GM21390 (cell line): ENCODE data around the gene ME1.
"Not testable (repeated sequence)": the region's sequence is repeated elsewhere in the genome, so short reads cannot be mapped to it uniquely, and the experiment has no call there.

ENCODE experiments used
- ATAC-seq: cut with Tn5 transposase; IDR thresholded peaks from one replicate; pipeline ENCODE4 v1.9.1; 2021; ENCODE audit not compliant: unreplicated experiment

The ME1 gene

DNA sequence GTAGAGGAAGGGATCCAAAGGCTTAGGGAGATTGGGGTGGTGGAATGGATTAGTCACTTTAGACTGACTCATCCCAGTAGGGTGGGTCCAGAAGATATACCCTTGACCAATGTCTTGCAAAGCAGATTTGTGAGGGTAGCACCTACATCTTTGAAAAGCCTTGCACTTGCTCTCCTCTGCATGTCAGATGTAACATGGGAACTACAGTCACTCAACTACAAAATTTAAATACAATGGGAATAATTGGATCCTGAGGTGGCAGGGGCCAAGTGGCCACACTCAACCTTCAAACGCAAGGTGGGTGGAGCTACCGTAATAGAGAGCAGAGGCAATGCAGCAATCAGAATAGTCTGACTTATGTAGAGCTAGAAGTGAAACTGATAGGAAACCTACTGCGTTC is 71.2 kb downstream of the ME1 start:
- no peak for ATAC-seq

DNA sequence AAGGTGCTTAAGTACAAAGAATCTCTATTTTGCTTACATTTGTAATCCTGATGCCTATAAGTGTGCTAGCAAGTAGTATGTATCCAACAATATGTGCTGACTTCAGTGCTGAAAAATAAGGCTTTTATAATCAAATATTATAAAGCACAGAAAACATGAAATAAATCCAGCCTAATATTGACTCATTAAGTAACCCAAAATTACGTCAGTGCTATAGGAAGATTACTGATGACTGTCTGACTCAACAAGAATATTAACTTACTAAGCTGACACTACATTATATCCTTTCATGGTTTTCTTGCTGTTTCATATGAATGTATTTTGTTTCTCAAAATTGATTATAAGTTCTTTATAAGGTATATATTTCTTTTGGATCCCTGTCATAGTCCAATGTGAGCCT is 76.1 kb downstream of the ME1 start:
- no peak for ATAC-seq

DNA sequence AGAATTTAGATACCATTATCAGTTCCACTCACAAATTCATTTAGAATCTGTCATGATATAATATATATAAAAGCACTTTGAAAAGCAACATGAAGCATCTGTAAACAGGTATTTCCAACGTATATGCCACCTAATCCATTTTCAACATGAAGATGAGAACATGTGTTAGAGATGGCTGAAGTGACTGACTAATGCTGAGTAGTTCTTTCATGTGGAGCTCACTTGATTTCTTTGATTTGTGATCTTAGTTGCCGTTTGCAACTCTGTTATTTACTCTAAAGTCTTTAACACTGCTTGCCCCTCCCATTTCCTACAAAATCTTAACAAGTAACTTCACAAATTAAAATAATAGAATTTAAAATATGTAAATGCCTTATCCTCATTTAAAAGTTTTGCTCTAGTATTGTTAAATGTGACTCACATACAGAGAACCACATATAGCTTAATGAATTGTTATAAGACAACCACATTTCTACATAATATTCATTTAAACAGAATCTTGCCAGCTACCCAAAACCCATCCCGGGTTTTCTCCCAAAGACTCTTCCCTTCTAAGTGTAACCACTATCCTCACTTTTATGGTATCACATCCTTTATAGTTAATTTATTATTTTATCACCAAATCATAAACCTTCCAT is 78.3 kb downstream of the ME1 start:
- no peak for ATAC-seq

DNA sequence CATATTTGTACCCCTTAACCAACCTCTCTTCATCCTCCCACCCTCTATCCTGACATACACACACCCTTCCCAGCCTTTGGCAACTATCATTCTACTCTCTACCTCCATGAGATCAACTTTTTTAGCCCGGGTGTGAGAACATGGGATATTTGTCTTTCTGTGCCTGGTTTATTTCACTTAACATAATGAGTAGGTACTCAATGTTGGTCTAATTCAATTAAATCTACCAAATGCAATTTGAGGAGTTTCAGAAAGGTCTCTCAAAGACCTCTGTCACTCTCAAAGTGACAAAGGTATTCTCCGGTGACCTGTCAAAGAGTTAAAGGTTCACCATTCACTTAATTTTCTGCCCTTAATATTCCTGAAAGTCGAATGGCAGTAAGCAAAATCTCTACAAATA is 87.7 kb downstream of the ME1 start:
- no peak for ATAC-seq

DNA sequence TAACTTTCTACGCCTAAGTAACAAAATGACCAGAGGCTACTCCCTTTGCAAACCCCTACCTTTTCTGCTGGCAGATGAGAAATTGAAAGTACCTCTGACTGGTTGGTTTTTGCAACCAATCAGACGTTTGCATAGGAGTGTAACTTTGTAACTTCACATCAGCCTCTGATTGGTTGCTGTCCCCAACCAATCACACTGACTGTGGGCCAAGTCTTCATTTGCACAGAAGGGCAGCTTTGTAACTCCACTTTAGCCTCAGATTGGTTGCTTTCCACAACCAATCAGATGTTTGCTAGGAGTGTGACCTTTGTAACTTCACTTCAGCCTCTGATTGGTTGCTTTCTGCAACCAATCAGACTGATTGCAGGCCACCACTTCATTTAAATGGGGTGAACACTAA is 89.1 kb downstream of the ME1 start:
- no peak for ATAC-seq

DNA sequence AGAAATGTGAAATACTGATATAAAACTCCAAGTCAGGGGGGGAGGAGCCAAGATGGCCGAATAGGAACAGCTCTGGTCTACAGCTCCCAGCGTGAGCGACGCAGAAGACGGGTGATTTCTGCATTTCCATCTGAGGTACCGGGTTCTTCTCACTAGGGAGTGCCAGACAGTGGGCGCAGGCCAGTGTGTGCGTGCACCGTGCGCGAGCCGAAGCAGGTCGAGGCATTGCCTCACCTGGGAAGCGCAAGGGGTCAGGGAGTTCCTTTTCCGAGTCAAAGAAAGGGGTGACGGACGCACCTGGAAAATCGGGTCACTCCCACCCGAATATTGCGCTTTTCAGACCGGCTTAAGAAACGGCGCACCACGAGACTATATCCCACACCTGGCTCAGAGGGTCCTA is 96.9 kb downstream of the ME1 start:
- not testable (repeated sequence) for ATAC-seq

DNA sequence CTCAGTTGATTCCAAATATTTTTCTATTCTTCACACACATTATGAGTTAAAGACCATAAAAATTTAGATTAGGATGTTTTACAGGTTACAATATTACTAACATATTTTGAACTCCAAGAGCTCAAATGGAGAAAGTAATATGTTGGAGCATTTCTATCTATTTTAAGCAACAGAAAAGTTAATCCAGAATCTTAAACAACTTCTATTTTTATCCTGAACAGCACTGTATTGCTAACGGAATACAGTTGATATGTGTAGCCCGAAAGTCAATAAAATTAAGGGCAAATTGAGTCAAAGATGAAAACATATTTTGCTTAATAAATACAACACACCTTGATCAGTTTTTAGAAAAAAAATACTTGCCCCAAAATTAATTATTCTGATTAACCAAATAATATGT is 97.4 kb downstream of the ME1 start:
- no peak for ATAC-seq

DNA sequence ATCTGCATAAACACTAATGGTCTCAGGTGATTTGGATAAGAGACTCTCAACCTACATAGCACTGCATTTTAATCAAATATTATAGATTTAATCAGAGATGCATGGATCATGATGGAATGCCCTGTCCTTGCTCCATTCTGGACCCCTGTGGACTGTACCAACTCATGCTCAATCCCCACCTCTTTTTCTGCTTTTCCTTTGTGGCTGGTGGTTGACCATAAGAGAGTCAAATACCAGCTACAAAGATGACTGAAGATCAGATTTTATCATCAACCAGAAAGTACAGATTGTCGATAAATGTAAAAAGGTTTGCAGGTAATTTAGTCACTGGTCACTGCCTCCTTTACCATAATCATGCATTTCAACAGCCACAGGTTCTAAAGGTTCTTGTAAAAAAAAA is 116.2 kb downstream of the ME1 start:
- no peak for ATAC-seq

DNA sequence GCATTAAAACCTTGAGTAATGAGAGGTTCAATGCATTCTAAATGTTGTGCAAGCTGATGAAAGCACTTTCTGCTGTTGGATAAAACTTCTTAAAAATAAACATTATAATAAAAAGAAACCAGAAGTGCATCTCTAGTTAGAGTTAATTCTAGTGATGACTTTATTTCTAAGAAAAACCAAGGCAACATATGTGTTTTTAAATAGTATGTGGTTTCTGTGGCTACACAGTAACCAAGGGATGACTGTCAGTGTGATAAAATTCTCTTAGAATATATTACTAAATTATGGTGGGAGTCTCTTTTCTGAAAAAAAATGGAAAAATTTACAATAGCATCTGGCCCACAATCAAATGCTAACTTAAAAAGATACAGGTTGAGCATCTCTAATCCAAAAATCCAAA is 117.0 kb downstream of the ME1 start:
- no peak for ATAC-seq

DNA sequence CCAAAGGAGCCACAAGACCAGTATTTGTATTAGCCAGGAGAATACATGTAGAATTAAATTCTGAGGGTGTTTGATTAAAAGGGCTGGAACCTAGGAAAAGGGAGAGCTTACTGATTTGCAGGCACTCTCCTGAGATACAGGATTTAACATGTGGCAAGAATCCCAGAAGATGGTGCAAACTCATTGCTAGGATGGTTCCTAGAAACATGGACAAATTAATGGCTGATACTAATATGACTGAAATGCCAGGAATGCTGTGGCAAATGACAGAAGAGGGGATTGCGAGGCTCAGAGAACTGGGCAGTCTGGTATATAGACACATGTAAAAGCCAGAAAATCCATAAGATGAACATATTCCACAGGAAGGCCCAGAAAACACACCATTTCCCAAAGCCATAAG is 119.6 kb downstream of the ME1 start:
- no peak for ATAC-seq

DNA sequence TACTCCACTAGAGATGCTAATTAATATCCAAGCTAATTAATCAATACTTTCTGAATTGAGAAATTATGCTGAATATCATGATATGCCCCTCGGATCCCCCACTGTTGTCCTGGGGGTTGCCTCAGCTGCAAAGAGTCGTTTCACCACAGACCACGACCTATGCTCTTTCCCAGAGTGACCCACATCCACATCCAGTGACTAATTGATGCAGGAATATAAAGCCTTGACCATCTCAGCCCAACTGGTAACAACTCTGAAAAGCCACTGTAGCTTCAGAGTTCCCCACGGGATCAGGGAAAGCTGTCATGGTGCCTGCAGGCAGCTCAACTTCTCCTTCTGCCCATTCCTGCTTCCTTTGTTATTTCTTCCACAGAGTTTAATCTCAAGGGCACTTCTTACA is 120.8 kb downstream of the ME1 start:
- no peak for ATAC-seq

DNA sequence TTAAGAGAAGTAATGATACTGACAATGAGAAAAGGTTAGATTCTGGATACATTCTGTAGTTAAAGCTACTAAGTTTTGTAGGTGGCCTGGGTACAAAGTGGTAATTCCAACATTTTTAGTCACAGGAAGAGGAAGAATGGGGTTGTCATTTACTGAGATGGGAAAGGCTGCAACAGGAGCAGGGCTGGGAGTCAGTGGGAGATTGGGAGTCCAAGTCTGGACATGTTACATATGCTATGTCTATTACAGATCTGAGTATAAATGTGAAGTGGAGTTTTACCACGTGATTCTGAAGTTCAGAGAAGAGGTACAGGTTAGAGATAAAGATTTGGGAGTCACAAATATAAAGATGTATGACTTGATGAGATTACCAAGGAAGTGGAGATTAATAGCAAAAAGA is 121.5 kb downstream of the ME1 start:
- no peak for ATAC-seq

DNA sequence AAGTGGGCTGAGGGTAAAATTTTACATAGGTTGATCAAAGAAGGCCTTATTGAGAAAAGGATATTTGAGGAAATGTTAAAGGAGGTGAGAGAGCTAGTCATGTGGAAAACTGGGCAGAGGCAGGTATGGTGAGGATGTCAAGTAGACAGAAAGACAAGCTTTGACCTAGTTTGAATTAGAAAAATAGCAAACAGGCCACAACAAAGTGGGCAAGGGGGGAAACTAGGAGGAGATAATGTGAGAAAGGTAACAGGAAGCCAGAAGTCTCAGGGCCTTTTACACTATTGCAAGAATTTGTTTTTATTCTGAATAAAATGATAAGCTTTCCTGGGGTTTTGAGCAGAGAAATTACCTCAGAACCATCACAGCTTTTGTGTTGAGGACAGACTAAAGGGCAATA is 122.0 kb downstream of the ME1 start:
- no peak for ATAC-seq

DNA sequence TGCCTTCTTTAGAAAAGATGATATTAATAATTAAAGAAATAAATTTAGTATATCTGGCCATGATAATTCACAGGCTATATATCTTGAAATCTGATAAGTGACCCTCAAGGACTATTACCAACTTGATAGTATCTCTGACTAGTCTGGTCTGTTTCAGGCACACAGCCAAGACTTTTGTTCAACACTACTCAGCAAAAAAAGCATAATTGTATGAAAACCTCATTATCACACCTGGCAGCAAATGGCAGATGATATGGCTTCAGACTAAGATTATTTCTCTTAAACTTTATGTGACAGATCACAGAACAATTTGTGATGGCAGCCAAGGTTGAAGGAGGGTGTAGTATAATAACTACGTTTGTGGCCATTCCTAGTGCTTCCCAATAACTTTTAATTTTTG is 123.0 kb downstream of the ME1 start:
- ATAC-seq = no peak

DNA sequence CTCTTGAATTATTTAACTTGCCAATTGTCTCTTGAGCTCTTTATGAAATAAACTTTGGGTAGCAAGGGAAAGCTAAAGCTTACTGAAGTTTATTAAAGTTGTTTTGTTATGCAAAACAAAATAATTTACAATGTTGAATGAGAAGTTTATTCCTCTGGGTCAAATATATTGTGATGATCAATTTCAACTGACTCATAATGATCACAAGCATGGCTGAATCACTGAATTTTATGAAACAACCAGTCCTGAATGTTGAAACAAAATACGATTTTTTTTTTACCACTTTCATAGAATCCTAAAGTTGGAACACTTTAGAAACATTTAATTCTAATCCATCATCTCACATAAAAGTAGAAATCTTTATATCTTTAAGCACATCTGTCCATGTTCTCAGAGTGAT is 127.4 kb downstream of the ME1 start:
- ATAC-seq = no peak

DNA sequence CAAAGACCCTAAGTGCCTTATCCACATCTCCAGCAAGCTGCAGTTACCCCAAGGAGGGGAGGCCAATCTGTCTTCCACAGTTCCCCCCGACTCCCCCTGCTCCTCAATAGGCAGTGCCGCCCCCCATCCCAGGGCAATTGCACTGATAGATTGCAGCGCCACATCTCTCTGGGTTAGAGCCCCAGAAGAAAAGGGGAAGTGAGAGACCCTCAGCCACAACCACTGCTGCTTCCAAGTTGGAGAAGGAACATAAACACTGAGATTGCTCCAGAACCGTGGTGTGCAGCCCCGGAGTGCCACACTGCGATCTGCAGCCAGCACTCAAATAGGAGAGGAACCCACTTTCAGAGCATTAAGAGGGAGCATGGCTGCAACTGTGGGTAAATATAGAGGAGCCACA is 136.2 kb downstream of the ME1 start:
- no peak for ATAC-seq

DNA sequence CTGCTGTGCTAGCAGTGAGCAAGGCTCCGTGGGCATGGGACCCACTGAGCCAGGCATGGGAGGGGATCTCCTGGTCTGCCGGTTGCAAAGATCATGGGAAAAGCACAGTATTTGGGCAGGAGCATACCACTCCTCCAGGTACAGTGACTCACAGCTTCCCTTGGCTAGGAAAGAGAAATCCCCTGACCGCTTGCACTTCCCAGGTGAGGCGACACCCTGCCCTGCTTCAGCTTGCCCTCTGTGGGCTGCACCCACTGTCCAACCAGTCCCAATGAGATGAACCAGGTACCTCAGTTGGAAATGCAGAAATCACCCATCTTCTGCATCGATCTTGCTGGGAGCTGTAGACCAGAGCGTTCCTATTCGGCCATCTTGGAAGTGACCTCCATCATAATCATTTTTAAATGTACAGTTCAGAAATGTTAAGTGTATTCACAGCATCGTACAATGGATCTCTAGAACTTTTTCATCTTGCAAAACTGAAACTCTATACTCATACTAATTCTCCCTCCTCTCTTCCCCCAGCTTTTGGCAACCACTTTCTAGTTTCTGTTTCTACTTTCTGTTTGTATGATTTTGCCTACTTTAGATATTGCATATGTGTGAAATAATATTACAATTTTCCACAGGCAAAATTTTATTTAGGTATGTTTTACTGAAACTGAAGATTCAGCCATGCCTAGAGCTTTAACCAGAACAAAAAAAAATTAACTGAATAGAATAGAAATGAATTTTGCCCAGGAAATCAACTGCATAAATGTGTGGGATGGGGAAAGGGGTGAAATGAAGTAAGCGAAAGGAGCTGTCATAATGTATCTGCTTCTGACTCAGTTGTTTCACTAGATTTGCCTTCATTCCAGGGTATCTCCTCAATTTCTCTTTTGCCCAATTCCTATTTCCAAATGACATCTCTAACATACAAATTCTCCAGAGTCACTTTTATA is 137.7 kb downstream of the ME1 start:
- ATAC-seq = peak; percentile 97

DNA sequence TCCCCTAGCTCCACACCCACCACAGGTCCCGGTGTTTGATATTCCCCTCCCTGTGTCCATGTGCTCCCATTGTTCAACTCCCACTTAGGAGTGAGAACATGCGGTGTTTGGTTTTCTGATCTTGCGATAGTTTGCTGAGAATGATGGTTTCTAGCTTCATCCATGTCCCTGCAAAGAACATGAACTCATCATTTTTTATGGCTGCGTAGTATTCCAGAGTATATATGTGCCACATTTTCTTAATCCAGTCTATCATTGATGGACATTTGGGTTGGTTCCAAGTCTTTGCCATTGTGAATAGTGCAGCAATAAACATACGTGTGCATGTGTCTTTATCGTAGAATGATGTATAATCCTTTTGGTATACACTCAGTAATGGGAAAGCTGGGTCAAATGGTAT is 143.6 kb downstream of the ME1 start:
- ATAC-seq = not testable (repeated sequence)

DNA sequence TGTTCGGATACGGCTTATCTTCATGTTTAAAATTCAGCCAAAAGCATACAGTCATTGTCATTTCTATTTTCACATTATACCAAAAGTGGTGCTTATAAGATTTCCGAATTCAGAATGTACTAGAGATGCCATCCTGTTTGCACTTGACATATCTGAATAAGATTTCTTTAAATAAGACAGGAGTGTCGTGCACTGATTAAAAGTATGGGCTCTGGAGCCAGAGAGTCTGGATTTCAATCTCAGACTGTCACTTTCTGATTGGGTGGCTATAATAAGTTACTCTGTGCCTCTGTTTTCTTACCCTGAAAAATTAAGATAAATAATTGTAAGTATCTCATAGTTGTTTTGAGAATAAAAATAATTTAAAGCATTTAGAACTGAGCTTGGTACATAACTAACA is 144.9 kb downstream of the ME1 start:
- ATAC-seq = no peak

DNA sequence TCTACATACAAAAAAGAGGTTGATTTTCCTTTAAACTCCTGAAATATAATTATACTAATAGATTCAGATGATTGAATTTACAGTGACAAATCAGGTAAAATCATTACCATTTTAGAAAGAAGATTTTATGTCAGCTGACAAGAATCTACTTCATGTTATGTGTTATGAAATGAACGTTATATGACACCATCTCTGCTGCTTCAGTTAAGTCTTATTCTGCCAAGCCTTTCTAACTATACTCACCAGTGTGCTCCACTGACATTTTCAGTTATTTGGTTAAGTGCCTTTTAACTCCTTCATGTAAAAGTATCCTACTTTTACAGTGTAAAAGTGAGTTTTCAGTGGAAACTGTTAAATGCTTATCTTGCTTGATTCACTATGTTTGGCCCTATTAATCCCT is 157.3 kb downstream of the ME1 start:
- ATAC-seq = no peak

DNA sequence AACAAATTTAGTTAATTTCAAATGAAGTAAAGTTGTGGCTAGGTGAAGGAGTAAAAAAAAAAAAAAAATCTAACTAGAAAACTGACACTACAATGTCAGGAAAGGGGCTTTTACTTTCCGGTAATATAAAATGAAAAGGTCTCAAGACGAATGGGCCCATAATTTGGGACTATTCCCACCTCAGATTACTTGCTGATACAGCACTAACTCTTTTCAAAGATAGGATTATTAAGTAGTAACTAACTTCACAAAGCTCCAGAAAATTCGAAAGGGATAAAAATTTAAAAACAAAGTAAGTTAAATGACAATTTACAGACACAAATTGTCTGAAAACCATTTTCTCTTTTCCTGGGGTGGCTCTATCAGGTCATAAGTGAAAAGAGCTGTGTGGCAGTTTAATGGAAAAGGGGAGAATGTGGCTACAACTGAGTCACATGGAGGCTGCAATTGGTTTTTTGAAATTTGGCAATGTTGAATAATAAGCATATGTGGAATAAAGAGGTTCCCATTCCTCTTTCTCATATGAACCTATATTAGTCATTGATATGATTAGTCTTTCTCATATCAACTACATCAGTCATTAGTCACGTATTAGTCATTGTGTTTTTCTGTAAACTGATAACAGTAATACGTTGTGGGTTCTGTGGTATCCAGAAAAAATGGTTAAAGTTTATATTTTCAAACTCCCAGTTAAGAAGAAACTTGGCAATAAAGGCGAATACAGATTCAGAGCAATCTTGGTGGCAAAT is 159.7 kb downstream of the ME1 start:
- no peak for ATAC-seq

DNA sequence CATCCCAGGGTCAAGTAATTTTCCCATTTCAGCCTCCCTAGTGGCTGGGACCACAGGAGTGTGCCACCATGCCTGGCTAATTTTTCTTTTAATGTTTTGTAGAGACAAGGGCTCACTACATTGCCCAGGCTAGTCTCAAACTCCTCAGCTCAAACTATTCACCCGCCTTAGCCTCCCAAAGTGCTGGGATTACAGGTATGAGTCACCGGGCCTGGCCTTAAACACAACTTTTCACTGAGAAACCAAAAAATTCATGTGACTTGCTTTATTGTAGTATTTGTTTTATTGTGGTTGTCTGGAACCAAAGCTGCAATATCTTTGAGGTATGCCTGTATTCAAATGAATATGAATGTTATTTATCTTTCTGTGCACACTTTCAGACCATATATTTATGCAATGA is 165.5 kb downstream of the ME1 start:
- ATAC-seq = no peak
